Suprapubic skin (tissue), 4 donors: ENCODE measurements around the gene ATP5PB. TPM values are rescaled to one million over a fixed set of nuclear protein-coding genes. Genes with fewer than 3 reads are reported as not detected.

Experiments
- DNase-seq, 2 donors: peaks; one replicate each; pipeline ENCODE4 v3.0.0-alpha.2; 2019; ENCODE audit warnings: low spot score in 2 of 2
- H3K27ac ChIP-seq: fragments of 200-600 bp; sonication (generic); one replicate; pipeline ENCODE4 v1.5.1; 2019
- H3K27me3 ChIP-seq: fragments of 200-600 bp; sonication (generic); one replicate; pipeline ENCODE4 v1.5.1; 2019
- H3K36me3 ChIP-seq: fragments of 200-600 bp; sonication (generic); one replicate; pipeline ENCODE4 v1.5.1; 2019
- H3K4me1 ChIP-seq: fragments of 200-600 bp; sonication (generic); one replicate; pipeline ENCODE4 v1.5.1; 2019
- H3K4me3 ChIP-seq: fragments of 200-600 bp; sonication (generic); one replicate; pipeline ENCODE4 v1.5.1; 2019; ENCODE audit warnings: mild to moderate bottlenecking
- H3K9me3 ChIP-seq: fragments of 200-600 bp; sonication (generic); one replicate; pipeline ENCODE4 v1.5.1; 2019
- EP300 ChIP-seq: sonication (generic); formaldehyde crosslinking; IDR thresholded peaks from one replicate; pipeline ENCODE4 v1.6.1; 2017; ENCODE audit warnings: antibody characterized with exemption
- POLR2A ChIP-seq, 2 donors: fragments of 450-650 bp; IDR thresholded peaks; one replicate each; pipeline ENCODE4 v1.6.1; 2017; ENCODE audit warnings: antibody characterized with exemption in 2 of 2, mild to moderate bottlenecking in 2 of 2, moderate library complexity in 2 of 2
- POLR2AphosphoS5 ChIP-seq, 3 donors: sonication (generic); formaldehyde crosslinking; IDR thresholded peaks; one replicate each; pipeline ENCODE4 v1.6.1; 2017; ENCODE audit warnings: antibody characterized with exemption in 3 of 3
- WGBS: methylation state at CpG from one replicate; pipeline ENCODE4 v1.1.5; 2018; 5-methylcytosine and 5-hydroxymethylcytosine counted together
- total RNA-seq, 4 donors: library from RNA; depleted of rRNA; stranded (reverse); fragments of >200 nt; gene quantifications; one replicate each; pipeline ENCODE4 v1.1.0, GENCODE V29; 2016
- TF ChIP-seq, protein P1 (sequence below), 2 donors: fragments of 200-600 bp in 1 of 2; fragments of 450-650 bp in 1 of 2; sonication (generic) in 1 of 2; IDR thresholded peaks; one replicate each; pipeline ENCODE4 v1.5.1; 2016 to 2019; ENCODE audit warnings: antibody characterized with exemption in 2 of 2, mild to moderate bottlenecking in 1 of 2, moderate library complexity in 1 of 2

Gene ATP5PB
- total RNA-seq, 4 donors from 2014 or later: 79.6 to 154 (median 140) TPM

DNA sequence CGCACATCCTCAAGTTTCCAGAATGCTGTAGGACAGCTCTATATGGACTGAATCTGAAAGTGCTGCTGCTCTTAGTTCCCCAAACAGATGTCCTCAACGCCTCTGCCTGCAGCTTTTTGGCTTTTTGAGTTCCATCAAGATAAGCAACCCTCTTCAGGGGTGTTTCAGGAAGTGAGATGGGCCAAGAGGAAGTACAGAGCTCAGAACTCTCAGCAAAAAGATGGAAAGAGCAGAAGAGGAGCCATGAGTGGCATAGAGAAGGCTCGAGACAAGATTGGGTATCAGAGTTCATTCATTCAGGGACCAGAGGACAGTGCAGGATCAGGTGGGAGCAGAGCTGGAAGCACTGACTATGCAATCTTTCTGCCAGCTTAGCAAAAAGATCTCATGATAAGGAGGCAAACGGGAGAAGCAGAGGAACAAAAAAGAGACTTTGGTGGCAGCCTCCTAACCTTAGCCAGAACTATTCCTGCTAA is 54.4 kb downstream of the ATP5PB start, which contains the start of the genes ADORA3 and TMIGD3:
ADORA3 (minus strand) TSS at position 49 of the 476 bp plus-strand sequence. CDS start 279 bp downstream, outside the sequence.
TMIGD3 (minus strand) TSS at position 49 of the 476 bp plus-strand sequence. CDS start 279 bp downstream, outside the sequence.
- TF ChIP-seq POLR2A (IDR thresholded peaks at IDR 0.05) (no peak), EP300 (no peak), POLR2AphosphoS5 (IDR thresholded peaks at IDR 0.05) (no peak)
- TF ChIP-seq, protein P1, sequence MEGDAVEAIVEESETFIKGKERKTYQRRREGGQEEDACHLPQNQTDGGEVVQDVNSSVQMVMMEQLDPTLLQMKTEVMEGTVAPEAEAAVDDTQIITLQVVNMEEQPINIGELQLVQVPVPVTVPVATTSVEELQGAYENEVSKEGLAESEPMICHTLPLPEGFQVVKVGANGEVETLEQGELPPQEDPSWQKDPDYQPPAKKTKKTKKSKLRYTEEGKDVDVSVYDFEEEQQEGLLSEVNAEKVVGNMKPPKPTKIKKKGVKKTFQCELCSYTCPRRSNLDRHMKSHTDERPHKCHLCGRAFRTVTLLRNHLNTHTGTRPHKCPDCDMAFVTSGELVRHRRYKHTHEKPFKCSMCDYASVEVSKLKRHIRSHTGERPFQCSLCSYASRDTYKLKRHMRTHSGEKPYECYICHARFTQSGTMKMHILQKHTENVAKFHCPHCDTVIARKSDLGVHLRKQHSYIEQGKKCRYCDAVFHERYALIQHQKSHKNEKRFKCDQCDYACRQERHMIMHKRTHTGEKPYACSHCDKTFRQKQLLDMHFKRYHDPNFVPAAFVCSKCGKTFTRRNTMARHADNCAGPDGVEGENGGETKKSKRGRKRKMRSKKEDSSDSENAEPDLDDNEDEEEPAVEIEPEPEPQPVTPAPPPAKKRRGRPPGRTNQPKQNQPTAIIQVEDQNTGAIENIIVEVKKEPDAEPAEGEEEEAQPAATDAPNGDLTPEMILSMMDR (IDR thresholded peaks at IDR 0.05): no peak
- no peak for DNase-seq
- H3K36me3 ChIP-seq: no peaks in the 10 kb centered on the region
- no peaks in the 10 kb centered on the region for H3K27me3 ChIP-seq
- no peaks in the 10 kb centered on the region for H3K9me3 ChIP-seq
- WGBS: 54% methylated on average over 4 of the region's 4 CpGs
- peak within 1 kb of the TSS; percentile 40 for H3K27ac ChIP-seq
- peak within 1 kb of the TSS; percentile 19 for H3K4me3 ChIP-seq
- H3K4me1 ChIP-seq: peaks cover 17% of the 10 kb centered on the region

DNA sequence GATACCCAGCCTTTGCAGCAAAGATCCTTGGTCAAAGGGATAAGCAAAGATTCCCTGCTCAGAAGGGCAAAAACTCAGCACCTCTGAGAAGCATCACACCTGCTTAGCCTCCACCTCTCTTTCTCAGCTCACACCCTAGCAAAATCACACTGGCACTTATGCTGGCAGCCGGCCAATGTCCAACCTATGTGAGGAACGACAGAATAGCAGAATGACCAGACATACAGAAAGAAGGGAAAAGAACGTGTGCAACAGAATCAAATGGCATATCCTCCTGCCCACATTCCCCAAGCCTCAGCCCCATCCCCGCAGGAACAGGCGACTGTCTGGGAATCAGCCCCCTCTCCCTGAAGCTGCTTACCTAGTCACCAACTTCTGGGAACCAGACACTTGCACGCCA is 54.8 kb downstream of the ATP5PB start:
- Histone ChIP-seq H3K4me3 (no peak overlapping the region), H3K4me1 (peaks cover 22% of the 10 kb centered on the region), H3K36me3 (no peaks in the 10 kb centered on the region), H3K27me3 (no peaks in the 10 kb centered on the region), H3K9me3 (no peaks in the 10 kb centered on the region), H3K27ac (no peak overlapping the region)
- TF ChIP-seq POLR2A (IDR thresholded peaks at IDR 0.05) (no peak), EP300 (no peak), POLR2AphosphoS5 (IDR thresholded peaks at IDR 0.05) (no peak)
- TF ChIP-seq, protein P1 (IDR thresholded peaks at IDR 0.05): no peak
- DNase-seq: no peak
- 89% methylated on average over 6 of the region's 6 CpGs for WGBS

DNA sequence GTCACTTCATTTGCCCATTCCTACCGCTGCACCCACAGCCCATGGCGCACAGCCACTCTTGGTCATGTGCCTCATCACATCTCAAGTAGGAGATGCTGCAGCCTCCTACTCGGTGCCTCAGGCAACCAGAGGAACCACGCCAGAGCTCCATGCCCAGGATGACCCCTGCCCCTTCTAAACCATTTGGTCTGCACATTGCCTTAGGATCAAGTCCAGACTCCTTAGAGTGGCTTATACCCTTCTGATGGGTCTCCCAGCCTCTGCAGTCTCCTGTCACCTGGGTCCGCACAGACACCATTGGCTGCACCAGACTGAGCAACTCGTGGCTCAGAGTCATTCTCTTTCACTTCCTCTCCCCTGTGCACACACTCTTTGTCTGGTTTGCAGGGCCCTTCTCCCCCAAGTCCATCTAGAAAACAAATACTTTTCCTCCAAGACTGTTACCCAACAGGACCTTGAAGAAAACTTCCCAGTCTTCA is 56.4 kb downstream of the ATP5PB start:
- Histone ChIP-seq H3K36me3 (no peaks in the 10 kb centered on the region), H3K9me3 (no peaks in the 10 kb centered on the region), H3K27me3 (no peaks in the 10 kb centered on the region), H3K4me3 (no peak overlapping the region), H3K4me1 (peaks cover 35% of the 10 kb centered on the region), H3K27ac (peak overlapping the region; percentile 39)
- 76% methylated on average over 6 of the region's 6 CpGs for WGBS
- DNase-seq: no peak
- TF ChIP-seq POLR2A (IDR thresholded peaks at IDR 0.05) (no peak), POLR2AphosphoS5 (IDR thresholded peaks at IDR 0.05) (no peak), EP300 (no peak)
- TF ChIP-seq, protein P1 (IDR thresholded peaks at IDR 0.05): no peak

DNA sequence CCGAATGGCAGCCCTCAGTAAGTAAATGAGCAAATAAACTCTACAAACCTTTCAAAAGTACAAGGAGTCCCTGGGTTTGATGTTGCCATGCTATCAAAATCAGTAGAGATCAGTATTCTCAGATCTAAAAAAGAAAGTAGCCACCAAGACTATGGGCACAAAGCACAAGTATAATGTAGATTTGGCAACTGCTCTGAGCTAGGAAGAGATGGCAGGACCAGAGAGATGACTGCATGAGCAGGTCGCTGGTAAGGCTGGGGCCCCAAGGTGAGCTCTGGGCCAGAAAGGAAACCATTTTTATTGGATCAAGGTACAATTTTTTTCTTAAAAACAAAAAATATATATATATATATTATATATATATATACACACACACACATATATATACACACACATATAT is 57.3 kb downstream of the ATP5PB start:
- Histone ChIP-seq H3K4me3 (no peak overlapping the region), H3K36me3 (no peaks in the 10 kb centered on the region), H3K9me3 (no peaks in the 10 kb centered on the region), H3K27me3 (no peaks in the 10 kb centered on the region), H3K4me1 (peaks cover 37% of the 10 kb centered on the region), H3K27ac (peak overlapping the region; percentile 39)
- 44% methylated on average over 2 of the region's 2 CpGs for WGBS
- DNase-seq: no peak
- TF ChIP-seq POLR2A (IDR thresholded peaks at IDR 0.05): no peak
- TF ChIP-seq, protein P1 (IDR thresholded peaks at IDR 0.05): no peak
- no peak for TF ChIP-seq POLR2AphosphoS5 (IDR thresholded peaks at IDR 0.05)
- no peak for TF ChIP-seq EP300

DNA sequence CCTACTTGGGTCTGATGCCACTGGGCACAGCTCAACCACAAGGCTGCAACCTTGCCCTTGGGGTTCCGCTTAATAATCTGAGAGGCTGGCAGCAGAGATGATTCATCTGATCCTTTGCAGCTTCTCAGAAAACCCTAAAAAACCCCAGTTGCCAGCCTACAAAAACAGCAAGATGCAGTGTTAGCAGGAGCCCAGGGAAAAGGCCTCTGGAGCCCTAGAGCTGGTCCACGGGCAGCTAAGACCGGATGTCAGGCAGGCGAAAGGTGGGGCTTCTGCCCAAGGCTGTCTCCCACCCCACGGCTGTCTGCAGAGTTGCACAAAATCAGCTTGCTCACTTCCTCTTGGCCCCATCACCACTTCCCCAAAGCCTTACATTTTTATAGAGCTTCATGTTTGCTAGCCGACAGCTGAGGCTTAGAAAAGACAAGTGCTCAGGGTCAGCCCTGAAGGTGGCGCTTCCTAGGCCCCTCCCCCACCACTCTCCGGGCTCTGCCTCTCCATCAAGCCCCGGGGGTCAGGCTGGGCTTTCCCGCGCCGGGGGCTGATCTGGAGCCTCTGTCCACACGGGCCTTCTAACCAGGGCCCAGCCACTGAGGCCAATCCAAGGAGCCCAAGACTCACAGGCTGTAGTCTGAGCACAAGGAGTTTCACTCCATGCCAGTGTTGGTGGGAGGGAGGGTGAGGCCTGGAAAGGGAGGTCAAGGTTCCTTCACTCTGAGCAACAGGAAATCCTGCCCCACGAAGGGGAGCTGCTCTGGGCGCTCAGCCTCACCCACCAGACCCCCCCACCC is 58.3 kb downstream of the ATP5PB start:
- H3K27me3 ChIP-seq: no peaks in the 10 kb centered on the region
- H3K4me1 ChIP-seq: peaks cover 38% of the 10 kb centered on the region
- H3K4me3 ChIP-seq: peak overlapping the region; percentile 42
- TF ChIP-seq POLR2A (IDR thresholded peaks at IDR 0.05) (no peak), POLR2AphosphoS5 (IDR thresholded peaks at IDR 0.05) (no peak), EP300 (no peak)
- TF ChIP-seq, protein P1 (IDR thresholded peaks at IDR 0.05): no peak
- H3K9me3 ChIP-seq: no peaks in the 10 kb centered on the region
- no peaks in the 10 kb centered on the region for H3K36me3 ChIP-seq
- DNase-seq: peak; percentile 87
- peak overlapping the region; percentile 91 for H3K27ac ChIP-seq
- WGBS: 17% methylated on average over 12 of the region's 15 CpGs
